ENCODE data around the gene KBTBD8.

GRCh38 chr3:67018789-67019526, 20.9 kb downstream of the KBTBD8 start:
- TF ChIP-seq CTCF (IDR thresholded peaks at IDR 0.05) (no peak), EZH2 (IDR thresholded peaks at IDR 0.05; ENCODE audit: borderline replicate concordance, insufficient read depth, low read depth, low read length, poor library complexity, severe bottlenecking) (no peak)
